Measurements from ENCODE around the gene ATP5PF.
"Not testable (repeated sequence)": the region's sequence is repeated elsewhere in the genome, so short reads cannot be mapped to it uniquely, and the experiment has no call there.

Gene ATP5PF

GRCh38 chr21:25721987-25722386 is 12.7 kb downstream of the ATP5PF start:
- no peak for DNase-seq

GRCh38 chr21:25717491-25718147 is 17.1 kb downstream of the ATP5PF start:
- no peak for DNase-seq

GRCh38 chr21:25714066-25714465 is 20.6 kb downstream of the ATP5PF start:
- not testable (repeated sequence) for DNase-seq

- no peak for DNase-seq
Observed at GRCh38 chr21:25710550-25710949, 24.2 kb downstream of the ATP5PF start.

GRCh38 chr21:25709684-25710265 is 24.9 kb downstream of the ATP5PF start:
- DNase-seq = no peak

- no peak for DNase-seq
Observed at GRCh38 chr21:25708467-25709065, 26.1 kb downstream of the ATP5PF start.

GRCh38 chr21:25701529-25701928 is 33.2 kb downstream of the ATP5PF start:
- DNase-seq = no peak

GRCh38 chr21:25700741-25701140 is 34.0 kb downstream of the ATP5PF start:
- no peak for DNase-seq

- not testable (repeated sequence) for DNase-seq
Observed at GRCh38 chr21:25695461-25695860, 39.2 kb downstream of the ATP5PF start.

GRCh38 chr21:25691976-25692375 is 42.7 kb downstream of the ATP5PF start:
- DNase-seq = no peak

GRCh38 chr21:25689226-25689625 is 45.5 kb downstream of the ATP5PF start:
- no peak for DNase-seq

- DNase-seq = no peak
Observed at GRCh38 chr21:25688275-25689155, 46.2 kb downstream of the ATP5PF start.

GRCh38 chr21:25687787-25688186 is 46.9 kb downstream of the ATP5PF start:
- no peak for DNase-seq

GRCh38 chr21:25682382-25682781 is 52.3 kb downstream of the ATP5PF start:
- DNase-seq = no peak

- DNase-seq = no peak
Observed at GRCh38 chr21:25676451-25676850, 58.3 kb downstream of the ATP5PF start.

Data from left hindlimb (tissue), 1 donor.